Ovary (tissue), 3 donors: ENCODE measurements around the gene ST14.

Source experiments
- EP300 ChIP-seq: sonication (generic); formaldehyde crosslinking; IDR thresholded peaks from one replicate; pipeline ENCODE4 v1.6.1; 2017; ENCODE audit warnings: antibody characterized with exemption
- POLR2A ChIP-seq: fragments of 450-650 bp; IDR thresholded peaks from one replicate; pipeline ENCODE4 v1.6.1; 2017; ENCODE audit warnings: antibody characterized with exemption, mild to moderate bottlenecking, moderate library complexity
- TF ChIP-seq, protein P1 (sequence below), 3 donors: fragments of 450-650 bp in 2 of 3; fragments of 200-600 bp in 1 of 3; IDR thresholded peaks; one replicate each; pipeline versions ENCODE4 v1.5.1 to v1.8.0; 2016 to 2022; ENCODE audit warnings: antibody characterized with exemption in 3 of 3, mild to moderate bottlenecking in 1 of 3
- donor health status: DM: no; HTN: no; CAD: no.

DNA sequence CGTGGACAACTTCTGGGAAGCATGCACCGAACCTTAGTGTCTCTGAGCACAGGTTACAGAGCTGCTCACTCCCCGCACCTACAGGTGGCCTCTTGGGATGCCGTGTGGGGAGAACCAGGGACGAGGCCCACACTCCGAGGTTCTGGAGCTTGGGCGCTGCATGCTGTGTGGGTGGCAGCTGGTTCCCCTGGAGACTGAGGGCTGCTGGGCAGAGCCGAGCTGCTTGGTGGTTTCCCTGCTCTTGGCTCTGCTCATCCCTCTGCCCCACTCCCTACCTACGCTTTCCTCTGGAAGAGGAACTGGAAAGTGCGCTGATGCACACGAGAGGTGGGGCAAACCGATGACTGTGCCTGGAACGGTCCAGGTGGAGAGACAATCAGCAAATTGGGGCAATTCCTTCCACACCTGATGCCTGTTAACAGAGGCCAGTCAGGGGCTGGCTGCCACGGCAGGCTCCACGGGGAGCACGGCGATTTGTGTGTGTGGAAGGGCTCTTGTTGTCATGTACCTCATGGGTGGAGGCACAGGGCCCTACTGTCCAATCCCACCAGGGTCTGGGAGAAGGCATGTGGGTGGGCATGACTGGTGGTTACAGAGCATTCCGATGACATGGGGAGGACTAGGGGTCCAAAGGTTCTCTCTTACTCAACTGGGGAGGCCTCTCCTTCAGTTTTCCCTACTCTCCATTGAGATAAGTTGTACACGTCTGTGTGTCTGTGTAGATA is 60.9 kb downstream of the ST14 start:
- TF ChIP-seq, protein P1, sequence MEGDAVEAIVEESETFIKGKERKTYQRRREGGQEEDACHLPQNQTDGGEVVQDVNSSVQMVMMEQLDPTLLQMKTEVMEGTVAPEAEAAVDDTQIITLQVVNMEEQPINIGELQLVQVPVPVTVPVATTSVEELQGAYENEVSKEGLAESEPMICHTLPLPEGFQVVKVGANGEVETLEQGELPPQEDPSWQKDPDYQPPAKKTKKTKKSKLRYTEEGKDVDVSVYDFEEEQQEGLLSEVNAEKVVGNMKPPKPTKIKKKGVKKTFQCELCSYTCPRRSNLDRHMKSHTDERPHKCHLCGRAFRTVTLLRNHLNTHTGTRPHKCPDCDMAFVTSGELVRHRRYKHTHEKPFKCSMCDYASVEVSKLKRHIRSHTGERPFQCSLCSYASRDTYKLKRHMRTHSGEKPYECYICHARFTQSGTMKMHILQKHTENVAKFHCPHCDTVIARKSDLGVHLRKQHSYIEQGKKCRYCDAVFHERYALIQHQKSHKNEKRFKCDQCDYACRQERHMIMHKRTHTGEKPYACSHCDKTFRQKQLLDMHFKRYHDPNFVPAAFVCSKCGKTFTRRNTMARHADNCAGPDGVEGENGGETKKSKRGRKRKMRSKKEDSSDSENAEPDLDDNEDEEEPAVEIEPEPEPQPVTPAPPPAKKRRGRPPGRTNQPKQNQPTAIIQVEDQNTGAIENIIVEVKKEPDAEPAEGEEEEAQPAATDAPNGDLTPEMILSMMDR (IDR thresholded peaks at IDR 0.05): no peak
- TF ChIP-seq EP300 (no peak), POLR2A (no peak)
